Mesendoderm (in vitro differentiated cells): Measurements from ENCODE around the gene ACP3.

Experiments used
- DNase-seq: peaks from one replicate; pipeline ENCODE4 v3.0.0; 2013
- H2AK5ac ChIP-seq: 2 replicates; pipeline ENCODE4 v1.6.1; 2013; ENCODE audit warnings: low read length, inconsistent platforms
- H2BK120ac ChIP-seq: 2 replicates; pipeline ENCODE4 v1.6.1; 2013; ENCODE audit warnings: low read depth, mild to moderate bottlenecking, low read length, moderate library complexity, mixed read lengths
- H2BK15ac ChIP-seq: replicated peaks from 2 replicates; pipeline ENCODE4 v1.6.1; 2013; ENCODE audit warnings: low read depth, mild to moderate bottlenecking, moderate library complexity
- H2BK5ac ChIP-seq: 2 replicates; pipeline ENCODE4 v1.6.1; 2013; ENCODE audit warnings: low read length, inconsistent platforms
- H3K18ac ChIP-seq: 2 replicates; pipeline ENCODE4 v1.6.1; 2013; ENCODE audit warnings: mild to moderate bottlenecking, low read length, mixed read lengths
- H3K23ac ChIP-seq: one replicate; pipeline ENCODE4 v1.6.1; 2013; ENCODE audit warnings: low read length
- H3K27ac ChIP-seq: 2 replicates; pipeline ENCODE4 v1.5.1; 2013; ENCODE audit warnings: low read depth, mild to moderate bottlenecking, inconsistent platforms, low read length, moderate library complexity
- H3K27me3 ChIP-seq: 2 replicates; pipeline ENCODE4 v1.6.1; 2013; ENCODE audit warnings: low read length, control low read depth, mild to moderate bottlenecking, inconsistent platforms; ENCODE audit not compliant: insufficient read depth, poor library complexity
- H3K36me3 ChIP-seq: 2 replicates; pipeline ENCODE4 v1.6.1; 2013; ENCODE audit warnings: low read length, inconsistent platforms; ENCODE audit not compliant: control insufficient read depth, insufficient read depth
- H3K4ac ChIP-seq: one replicate; pipeline ENCODE4 v1.6.1; 2013; ENCODE audit warnings: low read depth, mild to moderate bottlenecking, low read length, moderate library complexity
- H3K4me1 ChIP-seq: 2 replicates; pipeline ENCODE4 v1.6.1; 2013; ENCODE audit warnings: low read depth, low read length, inconsistent platforms; ENCODE audit not compliant: control insufficient read depth
- H3K4me2 ChIP-seq: 2 replicates; pipeline ENCODE4 v1.6.1; 2013; ENCODE audit warnings: low read length
- H3K4me3 ChIP-seq: 2 replicates; pipeline ENCODE4 v1.5.1; 2013; ENCODE audit warnings: mild to moderate bottlenecking, low read length
- H3K56ac ChIP-seq: one replicate; pipeline ENCODE4 v1.6.1; 2013; ENCODE audit warnings: low read length
- H3K79me1 ChIP-seq: 2 replicates; pipeline ENCODE4 v1.6.1; 2013; ENCODE audit warnings: low read length, inconsistent platforms
- H3K79me2 ChIP-seq: 2 replicates; pipeline ENCODE4 v1.6.1; 2013; ENCODE audit warnings: mild to moderate bottlenecking, low read length; ENCODE audit not compliant: control insufficient read depth, insufficient read depth
- H3K9ac ChIP-seq: 2 replicates; pipeline ENCODE4 v1.6.1; 2013; ENCODE audit warnings: low read length, inconsistent platforms
- H4K5ac ChIP-seq: one replicate; pipeline ENCODE4 v1.6.1; 2013; ENCODE audit warnings: low read length
- H4K8ac ChIP-seq: one replicate; pipeline ENCODE4 v1.6.1; 2013; ENCODE audit warnings: low read depth, mild to moderate bottlenecking, control low read depth, low read length, moderate library complexity
- WGBS: extraction: QIAGEN DNeasy Blood & Tissue Kit; methylation state at CpG from one replicate; pipeline ENCODE4 v1.1.7; 2013; ENCODE audit warnings: low lambda C conversion rate, missing lambda C conversion rate; ENCODE audit not compliant: insufficient coverage; ENCODE audit errors: extremely low coverage; 5-methylcytosine and 5-hydroxymethylcytosine counted together

The ACP3 gene

DNA sequence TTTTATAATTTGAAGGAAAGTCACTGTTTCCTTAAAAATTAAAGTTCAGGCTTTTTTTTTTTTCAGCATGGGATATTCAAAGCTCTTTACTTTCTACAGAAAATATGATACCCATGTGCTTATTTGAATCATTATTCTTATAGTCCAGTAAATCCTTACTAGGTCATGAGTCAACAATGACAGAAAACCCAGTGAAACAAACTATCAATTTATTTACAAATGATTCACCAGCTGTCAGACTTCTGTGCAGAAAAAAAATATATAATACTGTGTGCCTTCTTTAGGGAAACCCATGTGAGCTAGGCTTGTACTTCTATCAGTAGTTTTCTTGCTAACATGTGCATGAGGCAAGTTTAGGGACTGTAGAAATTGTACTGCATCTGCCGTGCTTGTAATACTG, 1.2 kb downstream of the ACP3 start:
- no peaks in the 10 kb centered on the region for H3K36me3 ChIP-seq
- no peak overlapping the region for H3K9ac ChIP-seq
- H3K27ac ChIP-seq: no peak overlapping the region
- no peak overlapping the region for H3K4ac ChIP-seq
- H2BK15ac ChIP-seq: no peak overlapping the region
- no CpG with 5 or more reads among the region's 1 CpG for WGBS
- no peak overlapping the region for H3K56ac ChIP-seq
- no peak overlapping the region for H3K4me3 ChIP-seq
- no peak overlapping the region for H3K23ac ChIP-seq
- no peak overlapping the region for H4K8ac ChIP-seq
- H3K79me2 ChIP-seq: no peaks in the 10 kb centered on the region
- no peak for DNase-seq
- H3K4me2 ChIP-seq: no peak overlapping the region
- no peak overlapping the region for H4K5ac ChIP-seq
- H3K4me1 ChIP-seq: peaks cover 2% of the 10 kb centered on the region
- H2BK120ac ChIP-seq: no peak overlapping the region
- no peak overlapping the region for H2AK5ac ChIP-seq
- no peak overlapping the region for H3K18ac ChIP-seq
- H3K79me1 ChIP-seq: no peaks in the 10 kb centered on the region
- H2BK5ac ChIP-seq: no peak overlapping the region
- H3K27me3 ChIP-seq: no peaks in the 10 kb centered on the region

DNA sequence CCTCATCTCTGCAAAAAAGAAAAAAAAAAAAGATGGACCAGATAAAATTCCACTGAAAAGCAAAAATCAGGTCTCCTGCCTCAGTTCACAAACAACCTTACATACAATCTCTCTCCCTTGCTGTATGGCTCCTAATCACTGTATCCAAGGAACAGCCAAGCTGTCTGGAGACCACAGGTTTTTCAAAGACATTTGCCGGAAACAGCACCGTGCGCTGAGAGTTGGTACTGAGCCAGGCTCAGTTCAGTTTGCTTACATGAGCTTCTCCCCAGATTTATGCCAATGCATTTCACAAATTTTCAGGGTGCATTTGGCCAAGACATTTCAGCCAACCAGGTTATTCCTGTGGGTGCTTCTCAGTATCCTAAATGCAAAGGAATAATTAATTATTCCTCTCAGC, 4.1 kb downstream of the ACP3 start:
- Histone ChIP-seq H3K56ac (no peak overlapping the region), H3K9ac (no peak overlapping the region), H3K4me2 (no peak overlapping the region), H2AK5ac (no peak overlapping the region), H3K4me1 (peaks cover 2% of the 10 kb centered on the region), H3K4me3 (no peak overlapping the region), H2BK120ac (no peak overlapping the region), H2BK15ac (no peak overlapping the region), H3K79me2 (no peaks in the 10 kb centered on the region), H3K36me3 (no peaks in the 10 kb centered on the region), H4K8ac (no peak overlapping the region), H3K4ac (no peak overlapping the region), H3K79me1 (no peaks in the 10 kb centered on the region), H3K27ac (no peak overlapping the region), H3K18ac (no peak overlapping the region), H3K27me3 (no peaks in the 10 kb centered on the region), H2BK5ac (no peak overlapping the region), H3K23ac (no peak overlapping the region), H4K5ac (no peak overlapping the region)
- WGBS: no CpG with 5 or more reads among the region's 3 CpGs
- no peak for DNase-seq

GRCh38 chr3:132325103-132325606, 7.9 kb downstream of the ACP3 start:
- Histone ChIP-seq H4K8ac (no peak overlapping the region), H3K27ac (no peak overlapping the region), H3K79me1 (no peaks in the 10 kb centered on the region), H3K18ac (no peak overlapping the region), H3K79me2 (no peaks in the 10 kb centered on the region), H3K36me3 (no peaks in the 10 kb centered on the region), H2BK5ac (no peak overlapping the region), H3K27me3 (no peaks in the 10 kb centered on the region), H2AK5ac (no peak overlapping the region), H3K4me1 (no peaks in the 10 kb centered on the region), H2BK120ac (no peak overlapping the region), H3K23ac (no peak overlapping the region), H4K5ac (no peak overlapping the region), H3K4me2 (no peak overlapping the region), H3K4me3 (no peak overlapping the region), H2BK15ac (no peak overlapping the region), H3K4ac (no peak overlapping the region), H3K9ac (no peak overlapping the region), H3K56ac (no peak overlapping the region)
- DNase-seq: no peak
- no CpG with 5 or more reads among the region's 4 CpGs for WGBS

- Histone ChIP-seq H3K4me1 (no peaks in the 10 kb centered on the region), H4K5ac (no peak overlapping the region), H3K79me2 (no peaks in the 10 kb centered on the region), H3K27me3 (no peaks in the 10 kb centered on the region), H3K4me3 (no peak overlapping the region), H3K56ac (no peak overlapping the region), H3K4me2 (no peak overlapping the region), H2BK15ac (no peak overlapping the region), H3K4ac (no peak overlapping the region), H2BK5ac (no peak overlapping the region), H3K27ac (no peak overlapping the region), H3K18ac (no peak overlapping the region), H3K9ac (no peak overlapping the region), H3K36me3 (no peaks in the 10 kb centered on the region), H3K79me1 (no peaks in the 10 kb centered on the region), H2AK5ac (no peak overlapping the region), H3K23ac (no peak overlapping the region), H2BK120ac (no peak overlapping the region), H4K8ac (no peak overlapping the region)
- WGBS: no CpG with 5 or more reads among the region's 2 CpGs
- no peak for DNase-seq
Observed at GRCh38 chr3:132325634-132326033, 8.4 kb downstream of the ACP3 start.

DNA sequence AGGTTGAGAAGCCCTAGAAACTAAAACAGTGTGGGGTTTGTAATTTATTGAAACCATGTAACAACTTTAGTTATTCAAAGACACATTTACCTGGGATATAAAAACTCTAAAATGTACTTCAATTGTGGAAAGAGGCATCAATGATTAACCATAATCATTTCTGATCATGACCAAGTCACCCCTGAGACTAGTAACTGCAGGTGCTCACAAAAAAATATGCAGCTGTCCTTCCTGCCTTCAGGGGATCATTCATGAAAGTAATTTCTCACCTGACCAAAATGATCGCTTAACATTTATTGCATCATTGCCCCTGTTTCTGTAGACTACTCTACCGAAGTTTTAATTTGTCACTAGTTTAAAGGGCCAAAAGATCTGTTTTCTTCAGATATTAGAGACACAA, 9.0 kb downstream of the ACP3 start:
- no peak overlapping the region for H3K56ac ChIP-seq
- no peak overlapping the region for H3K4ac ChIP-seq
- no peak overlapping the region for H2BK5ac ChIP-seq
- no peak overlapping the region for H2BK15ac ChIP-seq
- H3K9ac ChIP-seq: no peak overlapping the region
- no peaks in the 10 kb centered on the region for H3K79me1 ChIP-seq
- H3K23ac ChIP-seq: no peak overlapping the region
- H3K36me3 ChIP-seq: no peaks in the 10 kb centered on the region
- DNase-seq: no peak
- no peak overlapping the region for H3K18ac ChIP-seq
- H4K8ac ChIP-seq: no peak overlapping the region
- no peak overlapping the region for H3K4me3 ChIP-seq
- H3K79me2 ChIP-seq: no peaks in the 10 kb centered on the region
- H3K4me2 ChIP-seq: no peak overlapping the region
- no peak overlapping the region for H3K27ac ChIP-seq
- H4K5ac ChIP-seq: no peak overlapping the region
- no peak overlapping the region for H2AK5ac ChIP-seq
- no peak overlapping the region for H2BK120ac ChIP-seq
- H3K4me1 ChIP-seq: no peaks in the 10 kb centered on the region
- no CpG with 5 or more reads among the region's 2 CpGs for WGBS
- no peaks in the 10 kb centered on the region for H3K27me3 ChIP-seq

GRCh38 chr3:132332082-132332481, 14.9 kb downstream of the ACP3 start:
- no peak overlapping the region for H3K9ac ChIP-seq
- no peak for DNase-seq
- H3K27ac ChIP-seq: no peak overlapping the region
- no peak overlapping the region for H3K4ac ChIP-seq
- H3K79me1 ChIP-seq: no peaks in the 10 kb centered on the region
- no peaks in the 10 kb centered on the region for H3K36me3 ChIP-seq
- no peak overlapping the region for H2AK5ac ChIP-seq
- no peaks in the 10 kb centered on the region for H3K27me3 ChIP-seq
- H4K5ac ChIP-seq: no peak overlapping the region
- no peak overlapping the region for H2BK120ac ChIP-seq
- H3K4me1 ChIP-seq: no peaks in the 10 kb centered on the region
- H2BK5ac ChIP-seq: no peak overlapping the region
- no peaks in the 10 kb centered on the region for H3K79me2 ChIP-seq
- H3K4me2 ChIP-seq: no peak overlapping the region
- no peak overlapping the region for H3K18ac ChIP-seq
- no CpG with 5 or more reads among the region's 6 CpGs for WGBS
- H2BK15ac ChIP-seq: no peak overlapping the region
- H3K56ac ChIP-seq: no peak overlapping the region
- H4K8ac ChIP-seq: no peak overlapping the region
- H3K4me3 ChIP-seq: no peak overlapping the region
- no peak overlapping the region for H3K23ac ChIP-seq
